ENCODE data around the gene PPP2R2B. TPM values are rescaled to one million over a fixed set of nuclear protein-coding genes. Genes with fewer than 3 reads are reported as not detected.

The PPP2R2B gene
- total RNA-seq, 1 donor from 2014 or later: 0.12 TPM

DNA sequence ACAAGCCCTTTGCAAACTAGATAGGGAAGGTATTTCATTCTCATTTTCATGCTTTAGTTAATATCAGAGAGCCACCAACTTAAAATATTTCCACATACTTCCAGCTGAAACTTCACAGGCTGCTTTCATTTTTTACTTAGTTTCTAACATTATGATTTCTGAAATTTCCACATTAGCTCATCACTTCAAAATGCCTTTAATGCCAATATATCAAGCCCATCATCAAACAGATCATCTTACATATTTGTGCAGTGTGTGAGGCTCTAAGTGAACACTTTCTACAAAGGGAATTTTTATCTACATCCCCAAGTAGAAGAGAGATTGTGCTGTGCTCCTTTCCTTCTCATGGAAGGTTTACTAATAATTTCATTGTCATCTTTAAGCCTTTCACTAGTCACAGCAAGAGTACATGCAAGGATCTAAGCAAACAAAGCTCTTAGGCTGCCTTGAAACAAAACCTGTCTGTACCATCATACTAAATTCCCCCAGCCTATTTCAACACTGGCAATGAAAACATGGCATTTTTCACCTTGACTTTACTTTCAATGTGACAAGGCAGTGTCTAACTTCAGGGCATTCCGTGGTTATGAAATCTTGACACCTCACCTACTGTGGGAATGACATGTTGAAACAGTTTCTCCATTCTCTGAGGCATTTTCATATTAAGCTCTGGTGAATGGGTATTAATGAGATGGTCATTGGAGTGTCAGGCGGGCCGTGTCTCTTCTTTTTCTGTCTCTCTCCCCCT is 45.4 kb downstream of the PPP2R2B start:
- no peak for DNase-seq (ENCODE audit: extremely low read depth, low read depth, low spot score)

- DNase-seq (ENCODE audit: extremely low read depth, low read depth, low spot score): no peak
Measured at GRCh38 chr5:146828385-146828784, 50.2 kb downstream of the PPP2R2B start.

DNA sequence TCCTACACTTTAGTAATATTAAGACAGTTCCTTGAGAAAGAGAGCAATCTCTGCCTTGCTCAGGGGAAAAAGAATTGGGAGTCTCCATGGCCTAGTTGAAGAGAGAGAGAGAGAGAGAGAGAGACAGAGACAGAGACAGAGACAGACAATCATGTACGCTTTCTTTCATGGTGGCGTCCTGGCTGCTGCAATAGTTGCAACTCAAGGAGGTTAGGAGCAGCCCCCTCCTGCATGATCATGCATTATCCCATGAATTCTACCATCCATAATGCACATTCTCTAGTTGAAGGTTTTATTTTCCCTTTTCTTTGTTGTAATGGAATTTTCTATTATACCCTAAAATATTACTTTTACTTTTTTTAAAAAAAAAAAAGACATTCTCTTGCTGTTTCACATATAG is 50.7 kb downstream of the PPP2R2B start:
- no peak for DNase-seq (ENCODE audit: extremely low read depth, low read depth, low spot score)

DNA sequence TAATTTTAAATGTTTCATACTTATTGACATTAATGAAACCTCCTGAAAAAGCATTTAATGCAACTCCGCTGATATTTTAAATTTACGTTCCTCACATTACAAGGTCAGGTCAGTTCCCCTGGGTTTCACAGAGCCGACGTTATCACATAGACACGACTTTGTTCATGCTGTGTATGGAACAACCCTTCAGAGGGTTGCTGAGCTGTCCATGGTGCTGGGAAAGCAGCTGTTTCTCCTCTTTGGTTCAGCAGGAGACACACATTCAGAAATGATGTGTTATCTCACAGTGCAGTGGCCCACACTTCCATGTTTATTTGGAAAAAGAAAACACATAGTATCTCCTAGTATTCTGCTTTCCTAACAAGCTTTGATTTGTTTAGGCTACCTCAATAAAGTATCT is 53.5 kb downstream of the PPP2R2B start:
- DNase-seq (ENCODE audit: extremely low read depth, low read depth, low spot score): no peak

DNA sequence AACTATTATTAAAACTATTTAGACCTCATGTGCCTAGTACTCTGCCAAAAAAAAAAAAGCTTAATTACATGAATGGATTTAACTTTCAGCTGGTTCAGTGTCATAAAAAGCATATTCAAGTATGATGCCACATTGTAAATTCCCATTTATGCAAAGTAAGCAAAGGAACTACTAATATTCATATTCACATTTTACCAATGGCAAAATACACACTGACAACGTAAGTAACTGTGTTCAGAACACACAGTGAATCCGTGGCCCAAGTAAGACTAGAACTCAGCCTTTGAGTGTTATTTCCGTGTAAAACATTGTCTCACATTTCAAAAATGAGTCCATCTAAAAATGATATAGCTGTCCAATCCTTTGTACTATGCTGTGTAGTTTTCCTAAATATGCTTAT is 56.8 kb downstream of the PPP2R2B start:
- no peak for DNase-seq (ENCODE audit: extremely low read depth, low read depth, low spot score)

GRCh38 chr5:146820987-146821386 is 57.6 kb downstream of the PPP2R2B start:
- DNase-seq (ENCODE audit: extremely low read depth, low read depth, low spot score): no peak

DNA sequence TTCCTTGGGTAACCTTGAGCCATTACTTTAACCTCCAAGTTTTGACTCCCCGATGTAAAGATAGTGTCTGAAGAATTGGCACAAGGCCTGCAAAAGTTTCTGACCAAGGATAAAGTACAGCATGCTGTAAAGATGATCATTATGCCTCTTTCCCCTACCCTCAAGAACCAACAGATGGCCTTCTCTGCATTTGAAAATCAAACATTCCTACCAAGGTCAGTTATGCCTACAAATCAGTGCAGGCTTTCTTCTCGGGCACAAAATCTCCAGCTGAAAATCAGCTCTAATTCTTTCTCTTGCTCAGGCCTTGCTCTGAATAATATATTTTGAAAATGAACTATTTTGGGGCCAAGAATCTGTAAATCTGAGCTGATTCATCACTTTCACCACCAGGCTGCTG is 59.7 kb downstream of the PPP2R2B start:
- no peak for DNase-seq (ENCODE audit: extremely low read depth, low read depth, low spot score)

DNA sequence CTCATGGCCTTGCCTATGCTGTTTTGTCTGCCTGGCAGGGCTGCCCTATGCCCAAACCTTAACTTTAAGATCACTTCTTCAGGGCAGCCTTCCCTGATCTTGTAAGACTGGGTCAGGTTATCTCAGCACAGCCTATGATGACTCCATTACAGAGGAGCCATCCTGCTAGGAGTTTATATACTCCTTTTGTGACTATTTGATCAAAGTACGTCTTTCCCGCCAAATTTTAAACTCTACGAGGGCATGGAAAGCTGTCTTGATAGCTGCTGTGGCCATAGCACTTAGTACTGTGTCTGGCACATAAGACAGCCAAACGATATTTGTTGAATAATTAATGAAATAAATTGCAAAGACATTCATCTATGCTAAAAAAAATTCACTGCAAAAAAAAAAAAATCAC is 60.6 kb downstream of the PPP2R2B start:
- DNase-seq (ENCODE audit: extremely low read depth, low read depth, low spot score): no peak

GRCh38 chr5:146816775-146817387 is 61.7 kb downstream of the PPP2R2B start:
- no peak for DNase-seq (ENCODE audit: extremely low read depth, low read depth, low spot score)

DNA sequence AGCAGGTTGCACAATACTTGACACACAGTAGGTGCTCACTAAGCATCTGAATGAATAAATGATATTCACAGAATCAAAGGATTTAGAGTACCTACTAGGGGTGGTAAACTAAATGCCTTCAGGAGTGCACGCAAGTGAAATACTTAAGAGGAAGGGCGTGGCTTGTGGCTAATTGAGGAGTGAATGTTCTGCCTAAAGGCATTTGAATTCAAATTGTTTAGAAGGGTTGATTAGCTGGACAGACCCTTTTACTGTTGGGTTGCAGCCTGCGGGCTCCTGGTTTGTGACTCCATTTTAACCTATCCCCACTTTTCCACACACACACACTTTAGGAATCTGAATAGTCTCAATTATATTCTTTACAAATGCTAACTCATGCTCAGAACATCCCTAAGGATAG is 63.1 kb downstream of the PPP2R2B start:
- no peak for DNase-seq (ENCODE audit: extremely low read depth, low read depth, low spot score)

GRCh38 chr5:146813346-146814157 is 65.0 kb downstream of the PPP2R2B start:
- no peak for DNase-seq (ENCODE audit: extremely low read depth, low read depth, low spot score)

- no peak for DNase-seq (ENCODE audit: extremely low read depth, low read depth, low spot score)
Measured at GRCh38 chr5:146805081-146805480, 73.5 kb downstream of the PPP2R2B start.

GRCh38 chr5:146802945-146803522 is 75.5 kb downstream of the PPP2R2B start:
- no peak for DNase-seq (ENCODE audit: extremely low read depth, low read depth, low spot score)

GRCh38 chr5:146799671-146800070 is 78.9 kb downstream of the PPP2R2B start:
- DNase-seq (ENCODE audit: extremely low read depth, low read depth, low spot score): no peak

- no peak for DNase-seq (ENCODE audit: extremely low read depth, low read depth, low spot score)
Measured at GRCh38 chr5:146799231-146799630, 79.3 kb downstream of the PPP2R2B start.

- no peak for DNase-seq (ENCODE audit: extremely low read depth, low read depth, low spot score)
Measured at GRCh38 chr5:146797658-146798057, 80.9 kb downstream of the PPP2R2B start.

DNA sequence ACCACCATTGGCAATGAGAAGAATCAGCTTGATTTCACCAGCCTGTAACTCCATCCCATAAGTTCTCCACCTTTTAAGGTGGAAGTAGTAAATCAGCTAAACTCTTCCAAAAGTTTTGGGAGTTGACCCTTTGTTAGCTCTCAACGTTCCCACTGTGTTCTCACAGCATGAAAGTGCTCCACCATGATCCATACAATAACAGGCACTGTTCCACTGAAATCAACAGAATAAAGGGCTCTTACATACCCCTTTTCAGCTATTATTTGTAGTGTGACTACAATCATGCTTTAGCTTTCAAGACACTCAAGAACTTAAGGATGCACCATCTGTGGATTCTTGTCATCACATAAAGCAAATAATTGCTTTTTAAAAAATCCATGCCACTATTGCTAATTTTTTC is 81.6 kb downstream of the PPP2R2B start:
- no peak for DNase-seq (ENCODE audit: extremely low read depth, low read depth, low spot score)

DNA sequence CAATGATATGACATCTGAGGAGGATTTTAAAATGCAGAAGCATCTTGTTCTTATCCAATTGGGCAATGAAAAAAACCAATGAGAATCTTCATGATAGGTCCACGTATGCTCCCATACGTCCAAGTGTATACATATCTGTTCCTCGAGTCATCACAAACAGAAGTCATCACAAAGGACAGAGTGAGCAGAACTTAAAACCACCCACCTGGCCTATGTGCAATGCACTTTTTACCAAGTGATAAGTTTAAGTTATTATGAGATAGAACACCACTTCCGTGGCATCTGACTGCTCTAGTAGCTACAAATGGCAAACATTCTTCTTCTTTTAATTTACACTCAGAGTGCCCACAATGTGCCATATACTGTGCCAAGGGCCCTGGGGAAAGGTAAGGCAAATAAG is 82.4 kb downstream of the PPP2R2B start:
- no peak for DNase-seq (ENCODE audit: extremely low read depth, low read depth, low spot score)

DNA sequence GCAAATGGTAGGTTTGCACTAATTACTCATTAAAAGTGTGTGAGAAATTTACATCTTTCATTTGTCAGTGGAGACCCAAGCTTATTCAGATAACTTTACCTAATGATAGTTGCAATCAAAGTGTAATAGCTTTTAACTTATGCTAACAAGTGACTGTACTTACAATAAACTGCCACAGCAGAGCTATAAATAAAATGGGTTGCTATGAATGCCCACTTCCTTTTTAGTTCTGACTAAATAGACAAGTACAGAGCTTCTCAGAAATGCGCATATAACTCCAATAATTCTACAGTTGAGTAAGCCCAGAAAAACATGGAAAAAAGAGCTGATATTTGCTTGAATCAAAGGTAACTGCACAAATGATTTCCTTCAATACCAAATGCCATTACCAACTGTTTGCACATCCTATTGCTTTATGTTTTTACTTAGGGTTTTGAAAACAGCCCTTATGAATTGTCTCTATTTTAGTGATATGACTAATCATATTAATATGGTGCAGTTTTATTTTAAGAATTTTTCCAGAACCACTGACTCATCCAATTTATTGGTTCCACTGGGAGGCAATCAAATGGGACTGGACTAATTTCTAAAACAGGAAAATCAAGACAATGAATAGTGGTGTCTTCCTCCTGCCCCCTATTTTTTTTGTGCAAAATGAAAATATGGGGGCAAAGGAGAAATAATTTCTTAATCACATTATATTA is 84.1 kb downstream of the PPP2R2B start:
- no peak for DNase-seq (ENCODE audit: extremely low read depth, low read depth, low spot score)

GRCh38 chr5:146793709-146794108 is 84.8 kb downstream of the PPP2R2B start:
- no peak for DNase-seq (ENCODE audit: extremely low read depth, low read depth, low spot score)

DNA sequence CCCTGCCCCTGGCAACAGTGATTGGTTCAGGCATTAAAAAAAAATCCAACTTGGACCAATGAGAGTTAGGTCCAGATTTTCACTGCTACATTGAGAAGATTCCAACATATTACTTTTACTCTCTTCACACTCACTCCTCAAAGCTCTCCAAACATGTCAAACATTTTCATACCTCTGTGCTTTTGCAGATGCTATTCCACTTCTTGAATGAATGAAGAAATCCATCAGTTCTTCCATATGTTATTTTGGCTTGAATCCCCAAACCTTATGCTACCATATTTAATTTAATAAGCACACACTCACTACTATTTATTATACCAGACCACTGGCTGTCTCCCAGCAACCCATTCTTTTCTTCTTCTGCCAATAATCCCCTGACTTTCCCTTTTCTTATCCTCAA is 87.1 kb downstream of the PPP2R2B start:
- DNase-seq (ENCODE audit: extremely low read depth, low read depth, low spot score): no peak
